Mucosa of descending colon (tissue), 3 donors: ENCODE data around the gene LDLRAD4. TPM values are rescaled to one million over a fixed set of nuclear protein-coding genes. Genes with fewer than 3 reads are reported as not detected.
A peak's percentile ranks its signal among the peaks of the same experiment; 100 is the strongest.

Source experiments
- ATAC-seq: fragments of 200-7000 bp; cut with Tn5 transposase; one replicate; pipeline ENCODE4 v1.9.1; 2020; ENCODE audit warnings: mild to moderate bottlenecking, moderate library complexity
- DNase-seq, 3 donors: peaks; one replicate each; pipeline ENCODE4 v3.0.0-alpha.2; 2020
- H3K36me3 ChIP-seq: fragments of 200-600 bp; one replicate; pipeline ENCODE4 v1.8.0; 2021; ENCODE audit warnings: low read depth, mild to moderate bottlenecking
- H3K4me1 ChIP-seq: fragments of 200-600 bp; one replicate; pipeline ENCODE4 v1.8.0; 2021; ENCODE audit warnings: low read depth, mild to moderate bottlenecking
- H3K4me3 ChIP-seq: fragments of 200-600 bp; one replicate; pipeline ENCODE4 v1.8.0; 2021; ENCODE audit warnings: mild to moderate bottlenecking
- H3K9me3 ChIP-seq: fragments of 200-600 bp; one replicate; pipeline ENCODE4 v1.8.0; 2021; ENCODE audit warnings: mild to moderate bottlenecking
- CTCF ChIP-seq: fragments of 200-600 bp; IDR thresholded peaks from one replicate; pipeline ENCODE4 v1.8.0; 2022; ENCODE audit warnings: antibody characterized with exemption, mild to moderate bottlenecking
- intact Hi-C, 2 donors: fragments of 100-400 bp; cut with DNase I in 1 of 2; cut with micrococcal nuclease in 1 of 2; formaldehyde crosslinking; loops; one replicate each; pipeline versions ENCODE4 v1.11.0 to v1.11.1; 2022; cut with DNase I, micrococcal nuclease
- total RNA-seq, 3 donors: library from RNA; stranded (reverse); fragmentation: NEBNext Ultra II Directional in 2 of 3; extraction: Animal tissue kit (Norgen Biotek cat#: 25700) in 2 of 3; gene quantifications; one replicate each; pipeline versions ENCODE4 v1.2.1 to v1.2.4, GENCODE V29; 2021 to 2023
- donor health status: DM: no; HTN: no; CAD: no; lungs with moderate emphysema.
- donor health status: DM: no; HTN: no; CAD: no.
- donor health status: DM: no; HTN: yes; CAD: no.

Gene LDLRAD4
- total RNA-seq, 3 donors from 2014 or later = 36.8 to 41.0 (median 37.4) TPM

GRCh38 chr18:13556502-13556901 lies 337.9 kb downstream of the LDLRAD4 start:
- TF ChIP-seq CTCF = no peak
- H3K4me1 ChIP-seq = no peaks in the 10 kb centered on the region
- no peak overlapping the region for H3K4me3 ChIP-seq
- H3K9me3 ChIP-seq = no peaks in the 10 kb centered on the region
- no peaks in the 10 kb centered on the region for H3K36me3 ChIP-seq
- DNase-seq = no peak
- ATAC-seq = no peak
- intact Hi-C loops = no loop called here

GRCh38 chr18:13558124-13558523 lies 339.6 kb downstream of the LDLRAD4 start:
- DNase-seq (peak in 1 of 3 donors; percentile 40), ATAC-seq (peak; percentile 78)
- TF ChIP-seq CTCF = peak; percentile 22
- Histone ChIP-seq H3K4me3 (no peak overlapping the region), H3K4me1 (no peaks in the 10 kb centered on the region), H3K9me3 (no peaks in the 10 kb centered on the region), H3K36me3 (no peaks in the 10 kb centered on the region)
- intact Hi-C loops = no loop called here

GRCh38 chr18:13558790-13559189 lies 340.2 kb downstream of the LDLRAD4 start:
- H3K4me3 ChIP-seq = no peak overlapping the region
- H3K4me1 ChIP-seq = no peaks in the 10 kb centered on the region
- H3K36me3 ChIP-seq = no peaks in the 10 kb centered on the region
- ATAC-seq (no peak), DNase-seq (no peak)
- intact Hi-C loops = no loop called here
- no peaks in the 10 kb centered on the region for H3K9me3 ChIP-seq
- TF ChIP-seq CTCF = no peak

- DNase-seq (no peak), ATAC-seq (no peak)
- Histone ChIP-seq H3K9me3 (no peaks in the 10 kb centered on the region), H3K36me3 (no peaks in the 10 kb centered on the region), H3K4me1 (no peaks in the 10 kb centered on the region), H3K4me3 (no peak overlapping the region)
- intact Hi-C loops = no loop called here
- TF ChIP-seq CTCF = no peak
Observed at GRCh38 chr18:13559754-13560153, 341.2 kb downstream of the LDLRAD4 start.

GRCh38 chr18:13560306-13560705 lies 341.7 kb downstream of the LDLRAD4 start:
- H3K4me1 ChIP-seq = no peaks in the 10 kb centered on the region
- ATAC-seq (no peak), DNase-seq (no peak)
- no peak for TF ChIP-seq CTCF
- no peak overlapping the region for H3K4me3 ChIP-seq
- no peaks in the 10 kb centered on the region for H3K36me3 ChIP-seq
- intact Hi-C loops = no loop called here
- no peaks in the 10 kb centered on the region for H3K9me3 ChIP-seq

- H3K4me3 ChIP-seq = no peak overlapping the region
- H3K36me3 ChIP-seq = no peaks in the 10 kb centered on the region
- ATAC-seq (no peak), DNase-seq (no peak)
- no peaks in the 10 kb centered on the region for H3K9me3 ChIP-seq
- intact Hi-C loops = no loop called here
- no peaks in the 10 kb centered on the region for H3K4me1 ChIP-seq
- no peak for TF ChIP-seq CTCF
Observed at GRCh38 chr18:13562494-13563029, 344.0 kb downstream of the LDLRAD4 start.
